Activated T-cell treated with anti-CD3 and anti-CD28 coated beads for 1 hour (primary cell): ENCODE data around the gene CDH7.

Experiments
- DNase-seq: peaks from one replicate; pipeline ENCODE4 v3.0.0-alpha.2; 2020; ENCODE audit warnings: low read depth

Gene CDH7

DNA sequence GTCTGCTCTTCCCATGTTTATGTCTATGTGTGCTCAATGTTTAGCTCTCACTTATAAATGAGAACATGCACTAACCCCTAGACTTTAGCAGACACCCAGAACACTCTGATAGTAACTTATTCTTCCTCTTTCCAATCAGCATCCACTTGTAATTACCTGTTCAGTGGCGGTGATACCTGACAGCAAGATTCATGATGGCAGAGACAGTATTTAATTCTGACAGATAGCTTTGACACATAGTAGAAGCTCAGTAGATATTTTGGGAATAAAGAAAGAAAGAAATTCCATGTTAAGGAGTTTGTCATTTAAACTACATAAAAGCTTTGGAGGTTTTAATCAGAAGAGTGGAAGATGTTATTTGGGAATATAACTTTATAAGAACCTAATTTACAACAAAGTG is 171.3 kb downstream of the CDH7 start:
- no peak for DNase-seq

- no peak for DNase-seq
Observed at GRCh38 chr18:65924904-65925303, 174.1 kb downstream of the CDH7 start.

- DNase-seq: no peak
Observed at GRCh38 chr18:65934874-65935273, 184.1 kb downstream of the CDH7 start.

DNA sequence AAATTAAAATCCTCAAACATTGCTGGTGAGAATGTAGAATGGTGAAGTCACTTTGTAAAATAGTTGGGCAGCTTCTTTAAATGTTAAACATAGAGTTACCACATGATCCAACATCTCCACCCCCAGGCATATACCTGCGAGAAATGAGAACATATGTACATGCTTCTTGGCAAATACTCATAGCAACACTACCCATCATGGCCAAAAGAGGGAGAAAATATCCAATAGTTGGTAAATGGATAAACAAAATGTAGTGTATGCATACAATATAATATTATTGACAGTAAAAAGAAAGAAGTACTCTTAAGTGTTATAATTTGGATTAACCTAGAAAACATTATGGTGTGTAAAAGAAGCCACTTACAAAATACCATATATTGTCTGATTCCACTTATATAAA is 185.9 kb downstream of the CDH7 start:
- DNase-seq: no peak

- DNase-seq: no peak
Observed at GRCh38 chr18:65937180-65937579, 186.4 kb downstream of the CDH7 start.

DNA sequence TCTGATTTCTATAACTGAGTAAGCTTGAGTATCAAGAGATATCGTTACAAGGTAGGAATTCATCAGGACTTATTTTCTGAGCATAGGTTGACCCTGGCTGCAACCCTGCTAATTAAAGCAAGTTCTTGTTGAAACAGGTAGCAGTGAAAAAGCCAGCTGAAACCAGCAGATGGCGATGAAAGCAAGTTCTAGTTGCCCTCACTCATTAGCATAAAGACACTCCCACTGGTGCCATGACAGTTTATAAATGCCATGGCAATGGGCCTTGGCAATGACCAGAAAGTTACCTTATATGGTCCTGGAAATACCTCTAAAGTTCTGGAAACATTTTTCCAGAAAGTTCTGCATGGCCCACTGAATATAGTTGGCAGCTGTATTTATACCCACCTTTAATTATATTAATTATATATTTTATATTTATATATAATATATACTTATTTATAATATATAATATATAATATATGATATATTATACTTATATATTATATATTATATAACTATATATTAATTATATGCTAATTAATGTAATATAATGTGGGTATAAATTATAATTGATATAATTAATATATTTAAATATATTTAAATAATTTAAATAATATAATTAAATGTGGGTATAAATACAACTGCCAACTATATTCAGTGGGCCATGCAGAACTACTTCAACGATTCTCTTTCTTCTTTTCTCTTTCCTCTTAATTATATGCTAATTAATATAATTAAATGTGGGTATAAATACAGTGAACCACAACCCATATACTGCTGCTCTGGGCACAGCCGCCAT is 188.0 kb downstream of the CDH7 start:
- no peak for DNase-seq
